ENCODE data around the gene IFNL3. TPM values are rescaled to one million over a fixed set of nuclear protein-coding genes. Genes with fewer than 3 reads are reported as not detected.
A peak's percentile ranks its signal among the peaks of the same experiment; 100 is the strongest.

The IFNL3 gene
- total RNA-seq, 4 donors from 2014 or later = not detected

- H3K4me3 ChIP-seq = no peak overlapping the region
- H3K27ac ChIP-seq = no peak overlapping the region
- peak; percentile 36 to 72 (median 51) for DNase-seq
Measured at GRCh38 chr19:39212375-39212742, 32.4 kb downstream of the IFNL3 start.

DNA sequence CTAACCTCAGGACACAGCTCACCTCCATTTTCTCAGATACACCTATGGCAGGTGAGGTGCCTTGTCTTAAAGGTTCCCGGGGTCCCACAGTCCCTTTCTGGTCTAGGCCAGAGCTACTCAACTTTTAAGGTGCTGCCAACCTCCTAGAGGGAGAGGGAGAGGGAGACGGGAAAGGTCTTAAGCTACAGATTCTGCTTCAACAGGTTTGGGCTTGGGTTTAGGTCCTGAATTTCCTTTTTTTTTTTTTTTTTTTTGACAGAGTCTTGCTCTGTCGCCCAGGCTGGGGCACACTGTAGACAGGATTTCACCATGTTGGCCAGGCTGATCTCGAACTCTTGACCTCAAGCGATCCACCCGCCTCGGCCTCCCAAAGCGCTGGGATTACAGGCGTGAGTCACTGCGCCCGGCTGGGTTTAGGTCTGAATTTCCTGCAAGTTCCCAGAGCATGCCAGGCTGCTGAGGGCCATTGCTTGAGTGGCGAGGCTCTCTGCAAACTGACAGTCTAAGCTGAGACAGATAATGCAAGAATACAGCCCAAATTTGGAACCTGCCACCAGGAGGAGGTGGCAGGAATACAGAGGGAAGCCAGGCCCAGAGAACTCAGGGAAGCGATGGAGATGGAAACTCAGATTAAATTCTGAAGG is 33.0 kb downstream of the IFNL3 start:
- DNase-seq = no peak
- Histone ChIP-seq H3K36me3 (no peaks in the 10 kb centered on the region), H3K9me3 (no peaks in the 10 kb centered on the region), H3K4me3 (no peak overlapping the region), H3K27me3 (no peaks in the 10 kb centered on the region), H3K27ac (no peak overlapping the region), H3K4me1 (no peaks in the 10 kb centered on the region)
- TF ChIP-seq CTCF (IDR thresholded peaks at IDR 0.05) (no peak), POLR2A (IDR thresholded peaks at IDR 0.05) (no peak)

More at GRCh38 chr19:39212375-39212742, 32.4 kb downstream of the IFNL3 start:
- Histone ChIP-seq H3K9me3 (no peaks in the 10 kb centered on the region), H3K36me3 (no peaks in the 10 kb centered on the region), H3K4me1 (no peaks in the 10 kb centered on the region), H3K27me3 (no peaks in the 10 kb centered on the region)
- peak in 4 of 6 experiments; percentile 31 to 50 (median 44) for TF ChIP-seq CTCF (IDR thresholded peaks at IDR 0.05)
- TF ChIP-seq POLR2A (IDR thresholded peaks at IDR 0.05) = no peak

DNA sequence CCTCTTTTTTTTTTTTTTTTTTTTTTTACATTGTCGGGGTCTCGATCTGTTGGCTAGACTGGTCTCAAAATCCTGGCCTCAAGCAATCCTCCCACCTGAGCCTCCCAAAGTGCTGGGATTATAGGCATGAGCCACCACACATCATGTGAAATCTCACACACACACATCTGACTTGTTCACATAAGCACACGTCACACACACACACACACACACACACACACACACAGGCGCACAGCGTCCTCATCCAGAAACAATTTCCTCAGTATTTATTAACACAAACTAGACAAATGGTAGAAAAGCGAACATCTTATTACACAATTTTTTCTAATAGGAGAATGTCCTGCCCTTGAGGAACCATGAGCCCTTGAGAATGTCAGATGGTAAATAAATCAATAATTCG is 35.6 kb downstream of the IFNL3 start:
- DNase-seq = no peak
- Histone ChIP-seq H3K4me1 (no peaks in the 10 kb centered on the region), H3K36me3 (no peaks in the 10 kb centered on the region), H3K4me3 (no peak overlapping the region), H3K27ac (no peak overlapping the region), H3K27me3 (peaks cover 0 to under 1% of the 10 kb centered on the region in 2 donors), H3K9me3 (no peaks in the 10 kb centered on the region)
- TF ChIP-seq POLR2A (IDR thresholded peaks at IDR 0.05) (no peak), CTCF (IDR thresholded peaks at IDR 0.05) (no peak)

GRCh38 chr19:39208175-39208795 is 36.5 kb downstream of the IFNL3 start:
- TF ChIP-seq POLR2A (IDR thresholded peaks at IDR 0.05) (no peak), CTCF (IDR thresholded peaks at IDR 0.05) (no peak)
- Histone ChIP-seq H3K27ac (no peak overlapping the region), H3K36me3 (no peaks in the 10 kb centered on the region), H3K9me3 (no peaks in the 10 kb centered on the region), H3K4me3 (no peak overlapping the region), H3K4me1 (no peaks in the 10 kb centered on the region), H3K27me3 (peaks cover 0 to 9% of the 10 kb centered on the region in 2 donors)
- DNase-seq = no peak

GRCh38 chr19:39207293-39207836 is 37.4 kb downstream of the IFNL3 start:
- Histone ChIP-seq H3K4me1 (no peaks in the 10 kb centered on the region), H3K36me3 (no peaks in the 10 kb centered on the region), H3K27me3 (peaks cover 0 to 16% of the 10 kb centered on the region in 2 donors), H3K4me3 (no peak overlapping the region), H3K9me3 (no peaks in the 10 kb centered on the region), H3K27ac (no peak overlapping the region)
- no peak for DNase-seq
- TF ChIP-seq CTCF (IDR thresholded peaks at IDR 0.05) (no peak), POLR2A (IDR thresholded peaks at IDR 0.05) (no peak)

Measured in Peyer's patch (tissue), 4 donors.